Measurements from ENCODE around the gene RNF19B.

- TF ChIP-seq POLR2A (IDR thresholded peaks at IDR 0.05; ENCODE audit: control extremely low read depth in 1 of 2, low read depth in 2 of 2, low read length in 2 of 2) (no peak), JUND (IDR thresholded peaks at IDR 0.05; ENCODE audit: low read length) (no peak), CTCF (IDR thresholded peaks at IDR 0.05; ENCODE audit: control extremely low read depth in 1 of 3, insufficient read depth in 1 of 3, low read depth in 1 of 3, low read length in 3 of 3) (no peak)
Measured at GRCh38 chr1:32969566-32969965, 5.0 kb upstream of the RNF19B start.
